ENCODE results near the gene TMEM30A. TPM values are rescaled to one million over a fixed set of nuclear protein-coding genes. Genes with fewer than 3 reads are reported as not detected.
A peak's percentile ranks its signal among the peaks of the same experiment; 100 is the strongest.

The TMEM30A gene
- total RNA-seq, result 100 to 1,000 TPM in 1 of 4 donors, 10 to 100 TPM in 3; 62.4 to 101 (median 76.9) TPM

- 0% methylated on average over 47 to 49 of the region's 55 CpGs for WGBS, 2 donors
- H3K36me3 ChIP-seq, result no peaks in the 10 kb centered on the region
- TF ChIP-seq POLR2A (IDR thresholded peaks at IDR 0.05), result peak; percentile 91
- TF ChIP-seq CTCF (IDR thresholded peaks at IDR 0.05), result peak in 2 of 5 experiments; percentile 9 to 42
- peak; percentile 77 to 99 for TF ChIP-seq EP300 (IDR thresholded peaks at IDR 0.05)
- H3K27me3 ChIP-seq, result no peaks in the 10 kb centered on the region
- peak within 1 kb of the TSS; percentile 84 to 97 (median 92) for H3K27ac ChIP-seq
- H3K4me1 ChIP-seq, result peaks cover 0 to 71% (median 32%) of the 10 kb centered on the region in 4 donors
- DNase-seq (ENCODE audit: low spot score in 2 of 2), result peak; percentile 90 to 91
- H3K4me3 ChIP-seq, result peak within 1 kb of the TSS; percentile 83 to 97 (median 92)
- H3K9me3 ChIP-seq, result no peaks in the 10 kb centered on the region
Observed at GRCh38 chr6:75284632-75285282, at the start of gene TMEM30A. Gene TMEM30A, minus strand, starts transcription at chr6:75284792. Its CDS starts 154 bp downstream, at chr6:75284638.

- H3K27ac ChIP-seq, result peak overlapping the region in 2 of 4 donors; percentile 75 to 76
- H3K27me3 ChIP-seq, result no peaks in the 10 kb centered on the region
- H3K4me1 ChIP-seq, result peaks cover 0 to 19% (median 6%) of the 10 kb centered on the region in 4 donors
- DNase-seq (ENCODE audit: low spot score in 2 of 2), result no peak
- no peaks in the 10 kb centered on the region for H3K36me3 ChIP-seq
- no peak overlapping the region for H3K4me3 ChIP-seq
- WGBS, 2 donors, result 22 to 48% methylated on average over 2 of the region's 2 CpGs
- TF ChIP-seq EP300 (IDR thresholded peaks at IDR 0.05) (no peak), POLR2A (IDR thresholded peaks at IDR 0.05) (no peak), CTCF (IDR thresholded peaks at IDR 0.05) (no peak)
- no peaks in the 10 kb centered on the region for H3K9me3 ChIP-seq
Observed at GRCh38 chr6:75333676-75334200, 49.1 kb upstream of the TMEM30A start.

- Histone ChIP-seq H3K27ac (no peak overlapping the region), H3K36me3 (no peaks in the 10 kb centered on the region), H3K4me1 (peaks cover 0 to 19% (median 6%) of the 10 kb centered on the region in 4 donors), H3K4me3 (no peak overlapping the region), H3K9me3 (no peaks in the 10 kb centered on the region), H3K27me3 (no peaks in the 10 kb centered on the region)
- no peak for DNase-seq (ENCODE audit: low spot score in 2 of 2)
- 90 to 91% methylated on average over 2 of the region's 2 CpGs for WGBS, 2 donors
- no peak for TF ChIP-seq CTCF (IDR thresholded peaks at IDR 0.05)
- no peak for TF ChIP-seq POLR2A (IDR thresholded peaks at IDR 0.05)
- TF ChIP-seq EP300 (IDR thresholded peaks at IDR 0.05), result no peak
Observed at GRCh38 chr6:75331151-75331550, 46.6 kb upstream of the TMEM30A start.

GRCh38 chr6:75329703-75330102, 45.1 kb upstream of the TMEM30A start:
- DNase-seq (ENCODE audit: low spot score in 2 of 2), result no peak
- no peak overlapping the region for H3K27ac ChIP-seq
- no peak for TF ChIP-seq POLR2A (IDR thresholded peaks at IDR 0.05)
- TF ChIP-seq CTCF (IDR thresholded peaks at IDR 0.05), result no peak
- no peak for TF ChIP-seq EP300 (IDR thresholded peaks at IDR 0.05)
- no peaks in the 10 kb centered on the region for H3K27me3 ChIP-seq
- H3K4me3 ChIP-seq, result no peak overlapping the region
- no peaks in the 10 kb centered on the region for H3K9me3 ChIP-seq
- 94 to 98% methylated on average over 1 of the region's 1 CpG for WGBS, 2 donors
- no peaks in the 10 kb centered on the region for H3K36me3 ChIP-seq
- peaks cover 0 to 9% (median 2%) of the 10 kb centered on the region in 4 donors for H3K4me1 ChIP-seq

- no peak overlapping the region for H3K27ac ChIP-seq
- WGBS, 2 donors, result 91 to 92% methylated on average over 1 of the region's 1 CpG
- H3K9me3 ChIP-seq, result no peaks in the 10 kb centered on the region
- H3K36me3 ChIP-seq, result no peaks in the 10 kb centered on the region
- no peaks in the 10 kb centered on the region for H3K27me3 ChIP-seq
- TF ChIP-seq POLR2A (IDR thresholded peaks at IDR 0.05) (no peak), EP300 (IDR thresholded peaks at IDR 0.05) (no peak), CTCF (IDR thresholded peaks at IDR 0.05) (no peak)
- no peak overlapping the region for H3K4me3 ChIP-seq
- H3K4me1 ChIP-seq, result no peaks in the 10 kb centered on the region
- no peak for DNase-seq (ENCODE audit: low spot score in 2 of 2)
Observed at GRCh38 chr6:75327807-75328206, 43.2 kb upstream of the TMEM30A start.

All from tibial nerve (tissue), 4 donors.